ENCODE results near the gene PITX1.

Gene PITX1

GRCh38 chr5:135039271-135040033 is 5.4 kb upstream of the PITX1 start:
- H3K4me3 ChIP-seq (ENCODE audit: low read depth, low read length) = peak overlapping the region; percentile 31
- H3K27me3 ChIP-seq (ENCODE audit: control insufficient read depth, insufficient read depth, low read length) = peaks cover 99% of the 10 kb centered on the region
- no peaks in the 10 kb centered on the region for H3K36me3 ChIP-seq (ENCODE audit: control insufficient read depth, insufficient read depth, low read length)
- H3K9ac ChIP-seq (ENCODE audit: low read depth, low read length) = no peak overlapping the region
- H3K9me3 ChIP-seq (ENCODE audit: control insufficient read depth, insufficient read depth, low read length) = no peaks in the 10 kb centered on the region
- H3K4me1 ChIP-seq (ENCODE audit: control insufficient read depth, insufficient read depth, low read length) = no peaks in the 10 kb centered on the region

GRCh38 chr5:135038813-135039270 is 4.8 kb upstream of the PITX1 start:
- no peaks in the 10 kb centered on the region for H3K9me3 ChIP-seq (ENCODE audit: control insufficient read depth, insufficient read depth, low read length)
- H3K27me3 ChIP-seq (ENCODE audit: control insufficient read depth, insufficient read depth, low read length) = peaks cover 96% of the 10 kb centered on the region
- no peaks in the 10 kb centered on the region for H3K36me3 ChIP-seq (ENCODE audit: control insufficient read depth, insufficient read depth, low read length)
- H3K9ac ChIP-seq (ENCODE audit: low read depth, low read length) = no peak overlapping the region
- peak overlapping the region; percentile 31 for H3K4me3 ChIP-seq (ENCODE audit: low read depth, low read length)
- H3K4me1 ChIP-seq (ENCODE audit: control insufficient read depth, insufficient read depth, low read length) = no peaks in the 10 kb centered on the region

- Histone ChIP-seq H3K9me3 (ENCODE audit: control insufficient read depth, insufficient read depth, low read length) (no peaks in the 10 kb centered on the region), H3K27me3 (ENCODE audit: control insufficient read depth, insufficient read depth, low read length) (peaks cover 95% of the 10 kb centered on the region), H3K36me3 (ENCODE audit: control insufficient read depth, insufficient read depth, low read length) (no peaks in the 10 kb centered on the region), H3K4me1 (ENCODE audit: control insufficient read depth, insufficient read depth, low read length) (no peaks in the 10 kb centered on the region), H3K4me3 (ENCODE audit: low read depth, low read length) (peak overlapping the region; percentile 31), H3K9ac (ENCODE audit: low read depth, low read length) (no peak overlapping the region)
Observed at GRCh38 chr5:135038205-135038812, 4.3 kb upstream of the PITX1 start.

- Histone ChIP-seq H3K9ac (ENCODE audit: low read depth, low read length) (no peak overlapping the region), H3K4me3 (ENCODE audit: low read depth, low read length) (peak overlapping the region; percentile 12), H3K36me3 (ENCODE audit: control insufficient read depth, insufficient read depth, low read length) (no peaks in the 10 kb centered on the region), H3K9me3 (ENCODE audit: control insufficient read depth, insufficient read depth, low read length) (no peaks in the 10 kb centered on the region), H3K4me1 (ENCODE audit: control insufficient read depth, insufficient read depth, low read length) (no peaks in the 10 kb centered on the region), H3K27me3 (ENCODE audit: control insufficient read depth, insufficient read depth, low read length) (peaks cover 95% of the 10 kb centered on the region)
Observed at GRCh38 chr5:135037519-135038204, 3.6 kb upstream of the PITX1 start.

- Histone ChIP-seq H3K36me3 (ENCODE audit: control insufficient read depth, insufficient read depth, low read length) (no peaks in the 10 kb centered on the region), H3K9ac (ENCODE audit: low read depth, low read length) (no peak overlapping the region), H3K9me3 (ENCODE audit: control insufficient read depth, insufficient read depth, low read length) (no peaks in the 10 kb centered on the region), H3K4me1 (ENCODE audit: control insufficient read depth, insufficient read depth, low read length) (no peaks in the 10 kb centered on the region), H3K27me3 (ENCODE audit: control insufficient read depth, insufficient read depth, low read length) (peaks cover 95% of the 10 kb centered on the region), H3K4me3 (ENCODE audit: low read depth, low read length) (peak overlapping the region; percentile 12)
Observed at GRCh38 chr5:135036405-135036804, 2.4 kb upstream of the PITX1 start.

GRCh38 chr5:135035678-135036030 is 1.6 kb upstream of the PITX1 start:
- Histone ChIP-seq H3K27me3 (ENCODE audit: control insufficient read depth, insufficient read depth, low read length) (peaks cover 95% of the 10 kb centered on the region), H3K4me1 (ENCODE audit: control insufficient read depth, insufficient read depth, low read length) (no peaks in the 10 kb centered on the region), H3K9ac (ENCODE audit: low read depth, low read length) (no peak overlapping the region), H3K9me3 (ENCODE audit: control insufficient read depth, insufficient read depth, low read length) (no peaks in the 10 kb centered on the region), H3K36me3 (ENCODE audit: control insufficient read depth, insufficient read depth, low read length) (no peaks in the 10 kb centered on the region), H3K4me3 (ENCODE audit: low read depth, low read length) (peak overlapping the region; percentile 32)

- Histone ChIP-seq H3K36me3 (ENCODE audit: control insufficient read depth, insufficient read depth, low read length) (no peaks in the 10 kb centered on the region), H3K9ac (ENCODE audit: low read depth, low read length) (no peak overlapping the region), H3K4me1 (ENCODE audit: control insufficient read depth, insufficient read depth, low read length) (no peaks in the 10 kb centered on the region), H3K27me3 (ENCODE audit: control insufficient read depth, insufficient read depth, low read length) (peaks cover 95% of the 10 kb centered on the region), H3K9me3 (ENCODE audit: control insufficient read depth, insufficient read depth, low read length) (no peaks in the 10 kb centered on the region), H3K4me3 (ENCODE audit: low read depth, low read length) (peak overlapping the region; percentile 32)
Observed at GRCh38 chr5:135034963-135035677, 1.1 kb upstream of the PITX1 start.

- H3K36me3 ChIP-seq (ENCODE audit: control insufficient read depth, insufficient read depth, low read length) = no peaks in the 10 kb centered on the region
Observed at GRCh38 chr5:135034236-135034962, 371 bp upstream of the PITX1 start.

GRCh38 chr5:135032999-135033861 is 798 bp downstream of the PITX1 start:
- H3K9ac ChIP-seq (ENCODE audit: low read depth, low read length) = no peak overlapping the region
- peak overlapping the region; percentile 18 for H3K4me3 ChIP-seq (ENCODE audit: low read depth, low read length)
- H3K9me3 ChIP-seq (ENCODE audit: control insufficient read depth, insufficient read depth, low read length) = no peaks in the 10 kb centered on the region
- no peaks in the 10 kb centered on the region for H3K36me3 ChIP-seq (ENCODE audit: control insufficient read depth, insufficient read depth, low read length)
- H3K4me1 ChIP-seq (ENCODE audit: control insufficient read depth, insufficient read depth, low read length) = no peaks in the 10 kb centered on the region
- peaks cover 96% of the 10 kb centered on the region for H3K27me3 ChIP-seq (ENCODE audit: control insufficient read depth, insufficient read depth, low read length)

More at GRCh38 chr5:135034236-135034962, 371 bp upstream of the PITX1 start:
- Histone ChIP-seq H3K9me3 (ENCODE audit: control insufficient read depth, insufficient read depth, low read length) (no peaks in the 10 kb centered on the region), H3K4me3 (ENCODE audit: low read depth, low read length) (peak overlapping the region; percentile 45), H3K4me1 (ENCODE audit: control insufficient read depth, insufficient read depth, low read length) (no peaks in the 10 kb centered on the region), H3K27me3 (ENCODE audit: control insufficient read depth, insufficient read depth, low read length) (peaks cover 96% of the 10 kb centered on the region), H3K9ac (ENCODE audit: low read depth, low read length) (no peak overlapping the region)

- Histone ChIP-seq H3K4me1 (ENCODE audit: control insufficient read depth, insufficient read depth, low read length) (no peaks in the 10 kb centered on the region), H3K27me3 (ENCODE audit: control insufficient read depth, insufficient read depth, low read length) (peaks cover 96% of the 10 kb centered on the region), H3K4me3 (ENCODE audit: low read depth, low read length) (no peak overlapping the region), H3K9me3 (ENCODE audit: control insufficient read depth, insufficient read depth, low read length) (no peaks in the 10 kb centered on the region), H3K36me3 (ENCODE audit: control insufficient read depth, insufficient read depth, low read length) (no peaks in the 10 kb centered on the region), H3K9ac (ENCODE audit: low read depth, low read length) (no peak overlapping the region)
Observed at GRCh38 chr5:135032695-135032998, 1.4 kb downstream of the PITX1 start.

All from iPS-15b (cell line).